Endothelial cell of umbilical vein (primary cell): Measurements from ENCODE around the gene MYH10. TPM values are rescaled to one million over a fixed set of nuclear protein-coding genes. Genes with fewer than 3 reads are reported as not detected.

Experiments used
- BruUV-seq: library from RNA; stranded (reverse); fragments of 400-500 nt; replicated peaks from 2 replicates; lab custom pipeline; 2021; lab: Mats Ljungman, UMichigan
- CTCF ChIA-PET: fragments of 300-600, 350-600 bp; sonication (Branson Sonifier 250); formaldehyde crosslinking; loops from one replicate; lab custom pipeline; 2021; ENCODE audit warnings: antibody characterized with exemption, inconsistent platforms; lab: Charles Lee
- POLR2A ChIA-PET: fragments of 300-600, 350-600 bp; sonication (Branson Sonifier 250); formaldehyde crosslinking; loops from one replicate; lab custom pipeline; 2021; ENCODE audit warnings: antibody characterized with exemption, inconsistent platforms; lab: Charles Lee
- DNase-seq: peaks from one replicate; pipeline ENCODE4 v3.0.0-alpha.2; 2011; ENCODE audit warnings: low read depth, low spot score
- FAIRE-seq: peaks from 2 replicates; lab custom pipeline; 2011; peaks lifted over from hg19 to GRCh38; lab: Jason Lieb, UNC
- H2AFZ ChIP-seq: 2 replicates; pipeline ENCODE4 v1.6.0; 2012; ENCODE audit warnings: low read depth, low read length, control low read depth, inconsistent platforms
- H3K27ac ChIP-seq: 2 replicates; pipeline ENCODE4 v1.5.1; 2011; ENCODE audit warnings: low read depth, mild to moderate bottlenecking, control low read depth, low read length, moderate library complexity; ENCODE audit not compliant: insufficient read depth
- H3K27me3 ChIP-seq, 2 experiments: 2 replicates each; pipeline versions ENCODE4 v1.6.0 to v1.6.1; 2011; ENCODE audit warnings: low read length in 2 of 2, mixed read lengths in 1 of 2; ENCODE audit not compliant: control insufficient read depth in 2 of 2, insufficient read depth in 2 of 2
- H3K36me3 ChIP-seq, 2 experiments: 2 replicates in 1 of 2; 3 replicates in 1 of 2; pipeline ENCODE4 v1.5.1; 2011; ENCODE audit warnings: low read length in 2 of 2, mild to moderate bottlenecking in 1 of 2, moderate library complexity in 1 of 2; ENCODE audit not compliant: control insufficient read depth in 2 of 2, insufficient read depth in 2 of 2; ENCODE audit errors: extremely low read depth in 1 of 2
- H3K4me1 ChIP-seq: 3 replicates; pipeline ENCODE4 v1.5.1; 2011; ENCODE audit warnings: mild to moderate bottlenecking, low read length; ENCODE audit not compliant: control insufficient read depth, insufficient read depth; ENCODE audit errors: extremely low read depth
- H3K4me2 ChIP-seq: 2 replicates; pipeline ENCODE4 v1.6.1; 2011; ENCODE audit warnings: low read length, control low read depth, mixed read lengths; ENCODE audit not compliant: insufficient read depth
- H3K4me3 ChIP-seq, 3 experiments: fragments of 200-600 bp in 1 of 3; sonication (generic), shearing (Covaris generic) in 1 of 3; replicated peaks in 1 of 3; 2 replicates each; pipeline ENCODE4 v1.5.1; 2011 to 2016; ENCODE audit warnings: control low read depth in 3 of 3, low read length in 3 of 3, mild to moderate bottlenecking in 2 of 3, inconsistent platforms in 1 of 3, low read depth in 1 of 3, moderate library complexity in 1 of 3; ENCODE audit not compliant: insufficient read depth in 1 of 3
- H3K79me2 ChIP-seq: 2 replicates; pipeline ENCODE4 v1.6.0; 2012; ENCODE audit warnings: low read length, inconsistent platforms; ENCODE audit not compliant: control insufficient read depth, insufficient read depth
- H3K9ac ChIP-seq: replicated peaks from 2 replicates; pipeline ENCODE3; 2011; ENCODE audit warnings: low read length, control low read depth; ENCODE audit not compliant: insufficient read depth; ENCODE audit errors: extremely low read depth
- H3K9me1 ChIP-seq: replicated peaks from 3 replicates; pipeline ENCODE4 v1.6.0; 2011; ENCODE audit warnings: mild to moderate bottlenecking, low read length; ENCODE audit not compliant: control insufficient read depth, insufficient read depth; ENCODE audit errors: extremely low read depth
- H3K9me3 ChIP-seq: replicated peaks from 2 replicates; pipeline ENCODE4 v1.5.1; 2012; ENCODE audit warnings: low read length, inconsistent platforms; ENCODE audit not compliant: control insufficient read depth, insufficient read depth
- H4K20me1 ChIP-seq: replicated peaks from 2 replicates; pipeline ENCODE3; 2011; ENCODE audit warnings: mild to moderate bottlenecking, low read length; ENCODE audit not compliant: control insufficient read depth, insufficient read depth; ENCODE audit errors: extremely low read depth
- EZH2 ChIP-seq: IDR thresholded peaks from 2 replicates; pipeline ENCODE4 v1.6.1; 2012; ENCODE audit warnings: borderline replicate concordance, low read depth, mild to moderate bottlenecking, moderate library complexity, low read length, inconsistent platforms; ENCODE audit not compliant: severe bottlenecking
- FOS ChIP-seq: IDR thresholded peaks from 2 replicates; pipeline ENCODE4 v1.6.1; 2011; ENCODE audit warnings: mild to moderate bottlenecking, low read length, moderate library complexity, borderline replicate concordance; ENCODE audit not compliant: insufficient read depth
- GATA2 ChIP-seq: IDR thresholded peaks from 2 replicates; pipeline ENCODE4 v1.7.0; 2011; ENCODE audit warnings: low read depth, mild to moderate bottlenecking, moderate library complexity, mixed read lengths, low read length; ENCODE audit not compliant: insufficient read length, insufficient read depth
- JUN ChIP-seq: IDR thresholded peaks from 2 replicates; pipeline ENCODE4 v1.6.1; 2011; ENCODE audit warnings: borderline replicate concordance, low read depth; ENCODE audit not compliant: insufficient read length, insufficient read depth
- MYC ChIP-seq: IDR thresholded peaks from one replicate; pipeline ENCODE4 v1.6.1; 2011; ENCODE audit warnings: mild to moderate bottlenecking, low read depth, low read length
- POLR2A ChIP-seq: IDR thresholded peaks from 2 replicates; pipeline ENCODE4 v1.6.1; 2012; ENCODE audit warnings: low read depth, mild to moderate bottlenecking, control low read depth, low read length
- POLR2AphosphoS5 ChIP-seq: IDR thresholded peaks from 2 replicates; pipeline ENCODE4 v1.6.1; 2012; ENCODE audit warnings: low read depth, mild to moderate bottlenecking, control low read depth, low read length, moderate library complexity; ENCODE audit not compliant: insufficient read depth
- dilution Hi-C: fragments of 300-500 bp; cut with MboI; formaldehyde crosslinking; loops from one replicate; pipeline ENCODE4 v1.15.0; 2019; ENCODE audit warnings: low sequenced_read_pairs; ENCODE audit not compliant: extremely low pct_ligation_motif_present
- intact Hi-C: fragments of 100-400 bp; cut with micrococcal nuclease; formaldehyde crosslinking; loops from one replicate; pipeline ENCODE4 v1.10.0; 2022
- polyA plus RNA-seq, 4 experiments: library from polyadenylated mRNA; depleted of rRNA in 3 of 4; stranded (reverse) in 3 of 4; unstranded in 1 of 4; fragments of >200 nt; gene quantifications; 2 replicates each; pipeline versions ENCODE4 v1.2.1 to v1.2.3, GENCODE V29; 2011 to 2012; ENCODE audit warnings: missing spikeins in 1 of 4
- total RNA-seq: library from RNA; stranded (reverse); gene quantifications from 2 replicates; pipeline ENCODE4 v1.2.3, GENCODE V29; 2021
- TF ChIP-seq, protein P1 (sequence below), 2 donors: IDR thresholded peaks; 1 replicate in 1 of 2; 2 replicates in 1 of 2; pipeline ENCODE4 v1.5.1; 2011; ENCODE audit warnings: low read length in 2 of 2, mild to moderate bottlenecking in 2 of 2, moderate library complexity in 2 of 2, control low read depth in 1 of 2, inconsistent platforms in 1 of 2, low read depth in 1 of 2; ENCODE audit not compliant: insufficient read depth in 1 of 2; ENCODE audit errors: extremely low read depth in 1 of 2
- TF ChIP-seq, protein P2 (sequence below): IDR thresholded peaks from 2 replicates; pipeline ENCODE4 v1.6.1; 2011; ENCODE audit not compliant: insufficient read depth, insufficient read length

MYH10 gene
- total and polyA plus RNA-seq, 2 donors (not counting 3 experiments of a cell fraction or from before 2014, with no cell fraction given): 73.4 to 232 TPM

DNA sequence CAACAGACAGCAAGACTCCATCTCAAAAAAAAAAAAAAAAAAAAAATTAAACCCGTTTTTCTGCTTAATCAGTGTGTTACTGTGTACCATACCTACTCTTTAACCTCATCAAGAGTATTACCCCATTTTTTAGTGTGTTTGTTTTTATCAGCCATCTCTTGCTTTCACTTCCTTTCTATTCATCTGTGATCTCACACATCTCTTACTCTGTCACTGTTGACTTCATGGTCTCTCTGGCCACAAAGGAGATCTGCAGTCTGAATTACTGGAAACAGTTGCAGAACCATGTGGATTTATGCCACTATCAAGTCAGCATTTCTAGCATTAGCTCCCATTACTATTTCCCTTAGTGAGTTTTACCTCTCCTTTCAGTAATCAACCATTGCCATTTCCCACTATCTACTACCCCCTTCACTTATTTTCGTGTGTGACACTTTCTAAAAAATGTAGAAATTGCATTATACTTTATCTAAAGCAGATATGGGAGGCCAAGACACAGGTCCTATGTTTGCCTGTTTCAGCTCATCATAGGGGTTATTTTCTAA, 174.8 kb downstream of the MYH10 start:
- Histone ChIP-seq H3K4me2 (no peak overlapping the region), H3K9me1 (no peaks in the 10 kb centered on the region), H3K27ac (no peak overlapping the region), H3K9ac (no peak overlapping the region), H4K20me1 (no peaks in the 10 kb centered on the region), H3K79me2 (peaks cover 11% of the 10 kb centered on the region), H3K27me3 (no peaks in the 10 kb centered on the region), H3K4me3 (no peak overlapping the region), H3K4me1 (no peaks in the 10 kb centered on the region), H2AFZ (no peak overlapping the region), H3K36me3 (peaks cover 20 to 42% of the 10 kb centered on the region in 2 experiments), H3K9me3 (no peaks in the 10 kb centered on the region)
- BruUV-seq: no TSS peak
- dilution Hi-C loops: no loop called here
- ChIA-PET POLR2A (interaction anchor here (0.7 kb wide), 1 partner anchor 44 kb away, joined by 5 read pairs; no protein-coding TSS in a partner anchor), CTCF (no interaction called here)
- intact Hi-C loops: no loop called here
- FAIRE-seq (no peak), DNase-seq (no peak)
- TF ChIP-seq POLR2AphosphoS5 (no peak), EZH2 (no peak), FOS (no peak), MYC (no peak), POLR2A (no peak), GATA2 (no peak), JUN (no peak)
- TF ChIP-seq, protein P1, sequence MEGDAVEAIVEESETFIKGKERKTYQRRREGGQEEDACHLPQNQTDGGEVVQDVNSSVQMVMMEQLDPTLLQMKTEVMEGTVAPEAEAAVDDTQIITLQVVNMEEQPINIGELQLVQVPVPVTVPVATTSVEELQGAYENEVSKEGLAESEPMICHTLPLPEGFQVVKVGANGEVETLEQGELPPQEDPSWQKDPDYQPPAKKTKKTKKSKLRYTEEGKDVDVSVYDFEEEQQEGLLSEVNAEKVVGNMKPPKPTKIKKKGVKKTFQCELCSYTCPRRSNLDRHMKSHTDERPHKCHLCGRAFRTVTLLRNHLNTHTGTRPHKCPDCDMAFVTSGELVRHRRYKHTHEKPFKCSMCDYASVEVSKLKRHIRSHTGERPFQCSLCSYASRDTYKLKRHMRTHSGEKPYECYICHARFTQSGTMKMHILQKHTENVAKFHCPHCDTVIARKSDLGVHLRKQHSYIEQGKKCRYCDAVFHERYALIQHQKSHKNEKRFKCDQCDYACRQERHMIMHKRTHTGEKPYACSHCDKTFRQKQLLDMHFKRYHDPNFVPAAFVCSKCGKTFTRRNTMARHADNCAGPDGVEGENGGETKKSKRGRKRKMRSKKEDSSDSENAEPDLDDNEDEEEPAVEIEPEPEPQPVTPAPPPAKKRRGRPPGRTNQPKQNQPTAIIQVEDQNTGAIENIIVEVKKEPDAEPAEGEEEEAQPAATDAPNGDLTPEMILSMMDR (IDR thresholded peaks at IDR 0.05; ENCODE audit: extremely low read depth in 1 of 2, insufficient read depth in 1 of 2, low read depth in 1 of 2, low read length in 2 of 2): no peak
- TF ChIP-seq, protein P2, sequence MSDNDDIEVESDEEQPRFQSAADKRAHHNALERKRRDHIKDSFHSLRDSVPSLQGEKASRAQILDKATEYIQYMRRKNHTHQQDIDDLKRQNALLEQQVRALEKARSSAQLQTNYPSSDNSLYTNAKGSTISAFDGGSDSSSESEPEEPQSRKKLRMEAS: no peak
